ENCODE measurements around the gene AR. TPM values are rescaled to one million over a fixed set of nuclear protein-coding genes. Genes with fewer than 3 reads are reported as not detected.

AR gene
- total and polyA plus RNA-seq, 9 donors: 7.5 to 40.4 (median 27.1) TPM

- H3K9me3 ChIP-seq: no peaks in the 10 kb centered on the region
- no peak overlapping the region for H3K4me3 ChIP-seq
- H3K4me1 ChIP-seq (ENCODE audit: insufficient read depth): no peaks in the 10 kb centered on the region
- no peak overlapping the region for H3K27ac ChIP-seq
- no peak for DNase-seq
- TF ChIP-seq EP300 (IDR thresholded peaks at IDR 0.05): no peak
- no peak for TF ChIP-seq CTCF (IDR thresholded peaks at IDR 0.05)
- TF ChIP-seq POLR2A (IDR thresholded peaks at IDR 0.05): no peak
- intact Hi-C loops (cut with DNase I): no loop called here
- WGBS, 3 donors: 48 to 63% (median 62%) methylated on average over 3 of the region's 3 CpGs
- no peaks in the 10 kb centered on the region for H3K36me3 ChIP-seq
- H3K27me3 ChIP-seq: no peaks in the 10 kb centered on the region
Measured at GRCh38 chrX:67585401-67585800, 41.6 kb downstream of the AR start.

GRCh38 chrX:67587946-67588624 lies 44.3 kb downstream of the AR start:
- H3K9me3 ChIP-seq: no peaks in the 10 kb centered on the region
- no peak overlapping the region for H3K27ac ChIP-seq
- H3K27me3 ChIP-seq: no peaks in the 10 kb centered on the region
- WGBS, 3 donors: 69 to 81% (median 74%) methylated on average over 3 of the region's 3 CpGs
- H3K36me3 ChIP-seq: no peaks in the 10 kb centered on the region
- no peaks in the 10 kb centered on the region for H3K4me1 ChIP-seq (ENCODE audit: insufficient read depth)
- intact Hi-C loops (cut with DNase I): no loop called here
- H3K4me3 ChIP-seq: no peak overlapping the region
- DNase-seq: peak in 1 of 5 donors; percentile 31
- no peak for TF ChIP-seq CTCF (IDR thresholded peaks at IDR 0.05)
- TF ChIP-seq EP300 (IDR thresholded peaks at IDR 0.05): no peak
- no peak for TF ChIP-seq POLR2A (IDR thresholded peaks at IDR 0.05)

GRCh38 chrX:67596839-67597790 lies 53.3 kb downstream of the AR start:
- Histone ChIP-seq H3K27me3 (no peaks in the 10 kb centered on the region), H3K36me3 (no peaks in the 10 kb centered on the region), H3K27ac (no peak overlapping the region), H3K4me3 (no peak overlapping the region), H3K4me1 (ENCODE audit: insufficient read depth) (no peaks in the 10 kb centered on the region), H3K9me3 (no peaks in the 10 kb centered on the region)
- intact Hi-C loops (cut with DNase I): no loop called here
- DNase-seq: no peak
- WGBS, 3 donors: 22% methylated on average over 3 of the region's 3 CpGs
- TF ChIP-seq CTCF (IDR thresholded peaks at IDR 0.05): no peak
- no peak for TF ChIP-seq POLR2A (IDR thresholded peaks at IDR 0.05)
- no peak for TF ChIP-seq EP300 (IDR thresholded peaks at IDR 0.05)

GRCh38 chrX:67599532-67599931 lies 55.7 kb downstream of the AR start:
- H3K27ac ChIP-seq: no peak overlapping the region
- WGBS, 3 donors: 72 to 84% (median 77%) methylated on average over 3 of the region's 3 CpGs
- no peaks in the 10 kb centered on the region for H3K9me3 ChIP-seq
- H3K36me3 ChIP-seq: no peaks in the 10 kb centered on the region
- H3K4me1 ChIP-seq (ENCODE audit: insufficient read depth): no peaks in the 10 kb centered on the region
- H3K27me3 ChIP-seq: no peaks in the 10 kb centered on the region
- intact Hi-C loops (cut with DNase I): no loop called here
- TF ChIP-seq CTCF (IDR thresholded peaks at IDR 0.05) (no peak), POLR2A (IDR thresholded peaks at IDR 0.05) (no peak), EP300 (IDR thresholded peaks at IDR 0.05) (no peak)
- H3K4me3 ChIP-seq: no peak overlapping the region
- DNase-seq: no peak

Measured in ovary (tissue), 9 donors.